ENCODE measurements around the gene THADA. TPM values are rescaled to one million over a fixed set of nuclear protein-coding genes. Genes with fewer than 3 reads are reported as not detected.

Gene THADA
- total and polyA plus RNA-seq, 2 donors (not counting 3 experiments of a cell fraction or from before 2014, with no cell fraction given): 22.6 to 25.3 TPM

DNA sequence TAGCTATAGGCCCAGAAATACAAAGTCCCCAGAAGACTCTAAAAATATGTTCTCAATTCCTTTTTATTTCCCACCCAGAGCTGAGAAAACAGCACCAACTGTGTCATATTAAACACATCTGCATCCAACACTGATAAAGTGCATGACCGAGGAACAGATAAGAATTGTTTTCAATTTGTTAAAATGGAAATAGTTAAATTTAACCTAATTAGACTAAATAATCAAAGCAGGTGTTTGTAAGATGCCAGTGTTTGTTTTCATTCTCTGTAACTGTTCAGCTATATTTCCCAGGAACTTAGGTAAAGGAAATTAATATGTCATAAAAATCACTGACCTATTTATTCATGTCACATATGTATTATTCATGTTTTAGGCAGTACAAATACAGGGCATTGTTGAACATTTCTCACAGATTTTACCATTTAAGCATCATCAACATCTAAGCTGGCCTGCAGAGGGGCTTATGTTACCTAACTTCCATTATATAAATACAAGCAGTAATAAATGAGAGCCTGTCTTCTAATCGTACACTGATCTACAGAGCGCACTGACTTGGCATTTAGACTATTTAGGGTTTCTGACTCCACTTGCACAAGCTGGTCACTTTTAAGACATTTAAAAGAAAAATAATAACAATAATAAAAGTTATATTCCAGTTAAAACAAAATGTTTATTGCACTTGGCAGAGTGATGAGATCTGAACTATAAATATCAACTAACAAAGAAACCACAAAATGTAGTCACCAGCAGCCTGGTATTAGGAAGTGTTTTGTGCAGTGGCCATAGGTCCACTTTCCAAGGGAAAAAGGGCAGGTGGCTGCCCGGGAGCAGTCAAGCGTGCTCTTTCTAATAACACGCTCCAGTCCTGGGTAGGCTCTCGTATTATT is 282.8 kb downstream of the THADA start:
- H3K79me2 ChIP-seq (ENCODE audit: control insufficient read depth, insufficient read depth, low read length): no peaks in the 10 kb centered on the region
- FAIRE-seq: no peak
- no peak overlapping the region for H3K4me3 ChIP-seq (replicated peaks in 1 of 3; ENCODE audit: insufficient read depth in 1 of 3, low read depth in 1 of 3, low read length in 3 of 3)
- CTCF ChIA-PET: interaction anchor here (0.7 to 1.6 kb wide), 5 partner anchors 9 to 36 kb away, joined by 3 read pairs; no protein-coding TSS in a partner anchor
- TF ChIP-seq CTCF (IDR thresholded peaks at IDR 0.05; ENCODE audit: extremely low read depth in 1 of 2, insufficient read depth in 1 of 2, low read depth in 1 of 2, low read length in 2 of 2): no peak
- no peak for TF ChIP-seq POLR2A (IDR thresholded peaks at IDR 0.05; ENCODE audit: low read depth, low read length)
- TF ChIP-seq, protein P1, sequence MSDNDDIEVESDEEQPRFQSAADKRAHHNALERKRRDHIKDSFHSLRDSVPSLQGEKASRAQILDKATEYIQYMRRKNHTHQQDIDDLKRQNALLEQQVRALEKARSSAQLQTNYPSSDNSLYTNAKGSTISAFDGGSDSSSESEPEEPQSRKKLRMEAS (IDR thresholded peaks at IDR 0.05; ENCODE audit: insufficient read depth, insufficient read length): no peak
- TF ChIP-seq FOS (IDR thresholded peaks at IDR 0.05; ENCODE audit: borderline replicate concordance, insufficient read depth, low read length): no peak
- no peak for TF ChIP-seq EZH2 (IDR thresholded peaks at IDR 0.05; ENCODE audit: borderline replicate concordance, low read depth, low read length, severe bottlenecking)
- no peak for TF ChIP-seq GATA2 (IDR thresholded peaks at IDR 0.05; ENCODE audit: insufficient read depth, insufficient read length, low read depth, low read length)
- TF ChIP-seq POLR2AphosphoS5 (IDR thresholded peaks at IDR 0.05; ENCODE audit: insufficient read depth, low read depth, low read length): no peak
- TF ChIP-seq JUN (IDR thresholded peaks at IDR 0.05; ENCODE audit: borderline replicate concordance, insufficient read depth, insufficient read length, low read depth): no peak
- no peak for TF ChIP-seq MYC (IDR thresholded peaks at IDR 0.05; ENCODE audit: low read depth, low read length)
- no peak overlapping the region for H3K9ac ChIP-seq (replicated peaks; ENCODE audit: extremely low read depth, insufficient read depth, low read length)
- no TSS peak for BruUV-seq (replicated peaks)
- H3K9me1 ChIP-seq (replicated peaks; ENCODE audit: control insufficient read depth, extremely low read depth, insufficient read depth, low read length): no peaks in the 10 kb centered on the region
- H3K27ac ChIP-seq (ENCODE audit: insufficient read depth, low read depth, low read length): no peak overlapping the region
- H3K9me3 ChIP-seq (replicated peaks; ENCODE audit: control insufficient read depth, insufficient read depth, low read length): no peaks in the 10 kb centered on the region
- intact Hi-C loops (cut with micrococcal nuclease): no loop called here
- no peaks in the 10 kb centered on the region for H4K20me1 ChIP-seq (replicated peaks; ENCODE audit: control insufficient read depth, extremely low read depth, insufficient read depth, low read length)
- dilution Hi-C loops (cut with MboI; ENCODE audit: extremely low pct_ligation_motif_present, low sequenced_read_pairs): no loop called here
- no peaks in the 10 kb centered on the region for H3K36me3 ChIP-seq (ENCODE audit: control insufficient read depth in 2 of 2, extremely low read depth in 1 of 2, insufficient read depth in 2 of 2, low read length in 2 of 2)
- H3K27me3 ChIP-seq (ENCODE audit: control insufficient read depth in 2 of 2, insufficient read depth in 2 of 2, low read length in 2 of 2): no peaks in the 10 kb centered on the region
- peak; percentile 58 for DNase-seq (ENCODE audit: low read depth, low spot score)
- POLR2A ChIA-PET: interaction anchor here (0.9 kb wide), 1 partner anchor 149 kb away, joined by 4 read pairs; no protein-coding TSS in a partner anchor
- no peak overlapping the region for H3K4me2 ChIP-seq (ENCODE audit: insufficient read depth, low read length)
- H2AFZ ChIP-seq (ENCODE audit: low read depth, low read length): no peak overlapping the region
- peaks cover 13% of the 10 kb centered on the region for H3K4me1 ChIP-seq (ENCODE audit: control insufficient read depth, extremely low read depth, insufficient read depth, low read length)

Data from endothelial cell of umbilical vein (primary cell).